Measurements from ENCODE around the gene STPG1.

STPG1 gene

DNA sequence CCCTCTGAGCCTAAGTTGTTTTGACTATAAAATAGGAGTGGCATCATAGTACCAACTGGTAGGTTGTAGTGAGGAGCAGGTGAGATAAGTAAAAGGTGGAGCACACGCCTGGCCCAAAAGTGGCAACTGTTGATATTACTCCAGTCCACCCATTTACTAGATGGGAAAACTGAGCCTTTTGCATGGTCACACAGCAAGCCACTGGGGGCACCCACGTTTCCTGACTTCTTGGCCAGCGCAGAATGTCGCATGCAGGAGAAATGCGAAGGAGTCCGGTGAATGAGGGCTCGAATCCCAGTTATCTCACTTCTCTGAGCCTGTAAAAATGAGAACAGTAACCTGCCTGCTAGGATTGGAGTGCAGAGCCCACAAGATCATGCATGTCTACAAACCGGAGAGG lies 73.6 kb downstream of the STPG1 start:
- DNase-seq = no peak

GRCh38 chr1:24338447-24338846 lies 75.1 kb downstream of the STPG1 start:
- DNase-seq = no peak

DNA sequence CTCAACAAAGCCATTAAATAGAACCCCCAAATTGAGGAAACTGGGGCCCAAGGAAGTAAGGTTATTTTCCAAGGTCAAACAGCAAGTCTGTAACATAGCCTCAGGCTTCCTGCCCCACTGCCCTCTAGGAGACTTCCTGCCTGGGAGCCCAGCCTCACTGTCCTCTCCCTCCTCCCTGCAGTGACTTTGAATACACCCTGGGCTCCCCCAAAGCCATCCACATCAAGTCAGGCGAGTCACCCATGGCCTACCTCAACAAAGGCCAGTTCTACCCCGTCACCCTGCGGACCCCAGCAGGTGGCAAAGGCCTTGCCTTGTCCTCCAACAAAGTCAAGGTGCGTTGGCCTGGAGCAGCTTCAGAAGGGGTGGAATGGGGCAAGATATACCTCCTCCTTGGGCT lies 76.1 kb downstream of the STPG1 start:
- DNase-seq = no peak

- DNase-seq = no peak
Measured at GRCh38 chr1:24336075-24336474, 77.5 kb downstream of the STPG1 start.

DNA sequence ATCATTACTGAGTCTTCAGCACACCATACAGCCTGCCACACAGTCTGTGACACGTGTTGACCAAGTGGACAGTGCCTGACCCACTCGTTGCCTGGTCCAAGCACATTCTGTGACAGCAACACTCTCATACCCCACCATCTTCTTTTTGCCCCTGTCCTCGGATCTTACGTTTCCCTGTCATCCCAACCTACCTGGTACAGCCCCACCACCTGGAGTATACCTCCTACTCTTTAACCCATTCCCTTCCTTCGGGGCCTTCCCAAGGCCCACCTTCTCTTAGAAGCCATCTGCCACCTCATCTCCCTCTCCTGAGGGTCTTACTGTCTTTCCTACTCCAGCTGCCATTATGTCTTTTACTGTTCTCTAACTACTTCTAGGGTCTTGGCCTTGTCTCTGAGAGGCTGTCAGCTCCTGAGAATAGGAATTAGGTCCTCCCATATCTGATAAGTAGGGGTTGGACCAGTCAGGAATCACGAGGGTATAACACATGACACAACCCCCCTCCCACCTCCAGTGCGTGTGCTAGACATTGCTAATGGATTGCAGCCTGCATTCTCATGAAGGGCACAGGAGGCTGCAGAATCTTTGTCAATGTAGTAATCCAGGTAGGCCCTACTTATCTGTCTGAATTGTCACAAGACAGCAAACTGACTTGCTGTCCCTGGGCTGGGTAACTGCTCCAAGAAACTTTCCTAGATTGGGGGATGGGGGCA lies 81.5 kb downstream of the STPG1 start:
- DNase-seq = no peak

DNA sequence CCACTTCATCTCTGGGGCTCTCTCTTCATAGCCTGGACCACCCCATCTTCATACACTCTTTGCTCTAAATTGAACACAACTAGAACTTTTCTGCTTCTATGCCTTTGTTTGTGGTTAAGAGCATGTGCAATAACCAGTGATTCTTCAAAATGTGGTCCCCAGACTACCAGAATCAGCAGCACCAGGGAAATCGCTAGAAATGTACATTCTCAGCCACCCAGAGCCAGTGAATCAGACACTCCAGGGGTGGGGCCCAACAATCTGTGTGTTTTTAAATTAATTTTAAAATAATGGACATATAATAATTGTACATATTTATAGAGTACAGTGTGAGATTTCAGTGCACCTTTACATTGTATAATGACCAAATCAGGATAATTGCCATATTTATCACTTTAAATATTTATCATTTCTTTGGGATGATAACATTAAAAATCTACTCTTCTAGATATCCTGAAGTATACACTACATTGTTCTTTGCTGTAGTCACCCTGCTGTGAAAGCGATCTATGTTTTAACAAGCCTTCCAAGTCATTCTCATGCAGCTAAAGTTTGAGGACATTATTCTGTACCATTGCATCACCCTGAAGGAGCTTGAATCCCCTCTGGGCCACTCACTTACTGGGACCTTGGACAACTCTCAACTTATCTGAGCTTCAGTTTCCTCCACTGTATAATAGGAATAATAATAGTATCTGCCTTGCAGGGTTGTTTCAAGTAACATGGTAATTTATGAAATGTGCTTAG lies 83.6 kb downstream of the STPG1 start:
- no peak for DNase-seq

DNA sequence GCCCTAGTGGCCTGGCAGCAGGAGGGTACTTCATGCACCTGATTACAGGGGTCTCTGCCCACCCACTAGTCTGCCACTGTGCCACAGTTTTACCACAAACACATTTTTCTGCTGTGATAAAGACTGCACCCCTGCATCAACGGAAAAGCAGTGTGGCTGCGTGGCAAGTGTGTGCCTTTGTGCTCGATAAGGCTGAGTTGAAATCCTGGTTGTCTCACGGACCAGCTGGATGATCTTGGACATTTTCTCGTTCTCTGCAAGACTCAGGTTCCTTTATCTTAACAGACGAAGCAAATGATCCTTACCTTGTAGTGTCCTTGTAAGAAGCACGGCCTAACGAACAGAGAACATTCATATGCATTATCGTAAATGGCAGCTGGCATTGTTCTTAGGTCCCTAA lies 84.3 kb downstream of the STPG1 start:
- no peak for DNase-seq

DNA sequence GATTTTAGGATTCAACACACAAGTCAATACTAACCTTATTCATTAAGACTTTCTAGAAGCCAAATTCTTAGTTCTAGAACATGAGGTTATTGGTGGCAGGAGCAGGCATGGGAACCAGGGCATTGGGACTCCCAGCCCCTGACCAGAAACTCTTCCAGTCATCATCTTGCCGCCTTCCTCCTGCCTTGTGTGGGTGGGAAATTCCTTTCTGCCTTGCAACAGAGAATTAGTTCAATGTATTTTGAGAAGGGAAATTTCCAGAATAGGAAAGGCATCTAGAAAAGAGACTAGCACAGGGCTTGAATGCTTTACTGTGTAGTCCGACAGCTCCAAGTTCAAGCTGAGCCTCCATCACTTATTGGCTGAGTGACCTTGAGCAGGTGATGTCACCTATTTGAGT lies 85.7 kb downstream of the STPG1 start:
- no peak for DNase-seq

DNA sequence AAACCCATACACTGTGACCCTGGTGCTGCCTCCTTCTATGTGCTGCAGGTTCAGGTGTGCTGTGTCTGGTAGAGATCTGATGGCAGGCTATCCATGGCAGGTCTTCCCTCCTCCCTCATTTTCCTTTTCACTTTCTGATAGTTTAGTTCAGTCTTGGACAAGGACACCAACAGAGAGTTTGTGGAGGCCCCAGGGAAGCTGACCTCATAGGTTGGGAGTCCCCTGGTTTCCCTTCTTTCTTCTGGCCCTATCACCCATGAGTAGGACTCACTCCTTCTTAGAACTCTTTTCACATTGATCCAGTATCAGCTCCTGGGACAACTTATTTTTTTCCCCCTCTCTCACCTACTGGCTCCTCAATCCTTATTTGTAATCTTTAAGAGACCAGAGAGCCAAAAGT lies 86.1 kb downstream of the STPG1 start:
- no peak for DNase-seq

DNA sequence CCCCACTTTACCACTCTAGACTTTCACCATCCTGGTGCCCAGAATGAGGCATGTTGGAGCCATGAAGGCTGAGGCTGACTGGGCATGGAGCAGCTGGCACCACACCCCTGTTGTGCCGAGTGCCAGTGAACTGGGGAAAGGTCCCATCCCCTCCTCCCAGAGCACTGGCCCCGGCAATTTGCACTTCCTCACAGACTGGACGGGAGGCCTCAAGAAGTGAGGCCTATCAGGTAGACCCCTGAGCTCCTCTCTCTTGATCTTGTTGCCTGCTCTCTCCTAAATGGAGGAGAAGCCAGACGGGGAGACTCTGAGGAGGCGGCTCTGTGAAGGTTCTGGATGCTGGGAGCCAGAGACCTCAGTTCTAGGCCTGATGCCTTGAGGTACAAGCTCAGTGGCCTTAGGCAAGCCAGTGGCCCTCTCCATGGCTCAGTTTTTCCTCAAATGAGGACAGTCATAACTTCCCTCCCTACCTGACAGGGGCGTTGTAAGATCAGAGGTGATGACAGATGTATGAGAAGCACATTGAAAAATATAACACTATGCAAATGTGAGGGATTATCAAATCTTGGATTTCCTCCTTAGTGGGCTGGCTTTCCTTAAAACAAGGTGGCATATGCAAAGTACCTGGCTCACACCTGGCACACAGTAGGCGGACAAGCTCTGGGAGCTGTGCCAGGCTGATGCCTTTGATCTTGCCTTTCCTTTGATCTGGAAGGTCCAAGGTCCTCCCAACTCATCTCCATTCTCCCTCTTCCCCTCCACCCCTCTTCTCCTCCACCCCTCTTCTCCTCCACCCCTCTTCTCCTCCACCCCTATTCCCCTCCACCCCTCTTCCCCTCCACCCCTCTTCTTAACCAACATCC lies 87.8 kb downstream of the STPG1 start:
- DNase-seq = no peak

DNA sequence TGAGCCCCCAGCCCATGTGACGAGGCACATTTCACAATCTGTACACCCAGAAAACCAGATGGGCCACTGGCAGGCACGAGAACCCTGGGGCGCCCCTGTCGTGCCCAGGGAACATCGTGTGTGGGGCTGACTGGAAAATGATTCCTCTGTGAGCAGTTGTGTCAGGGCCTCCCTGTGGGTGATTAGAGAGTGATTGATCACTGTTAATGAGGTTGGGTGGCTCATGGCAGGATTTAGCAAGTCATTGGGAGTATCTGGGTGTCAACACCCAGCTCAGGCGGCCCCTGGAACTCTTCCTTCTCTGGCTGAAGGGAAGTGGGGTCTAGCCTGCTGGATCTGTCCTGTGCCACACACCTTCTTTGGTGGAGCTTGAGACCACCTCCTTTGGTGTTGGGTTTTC lies 88.7 kb downstream of the STPG1 start:
- no peak for DNase-seq

DNA sequence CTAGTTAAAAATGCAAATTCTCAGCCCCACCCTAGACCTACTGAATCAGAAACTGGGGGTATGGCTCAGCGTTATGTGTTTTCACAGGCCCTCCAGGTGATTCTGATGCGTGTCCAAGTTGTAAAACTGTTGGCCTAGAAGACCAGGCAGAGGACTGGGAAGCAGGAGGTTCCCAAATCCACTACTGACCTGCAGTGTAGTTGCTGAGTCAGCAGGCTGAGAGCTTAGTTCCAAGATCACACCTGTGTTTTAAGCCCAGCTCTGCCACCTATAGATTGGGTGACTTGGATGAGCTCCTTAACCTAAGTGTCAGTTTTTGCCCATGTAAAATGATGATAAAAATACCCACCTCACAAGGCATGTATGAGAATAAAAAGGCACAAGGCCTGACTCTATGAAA lies 90.3 kb downstream of the STPG1 start:
- DNase-seq = no peak

DNA sequence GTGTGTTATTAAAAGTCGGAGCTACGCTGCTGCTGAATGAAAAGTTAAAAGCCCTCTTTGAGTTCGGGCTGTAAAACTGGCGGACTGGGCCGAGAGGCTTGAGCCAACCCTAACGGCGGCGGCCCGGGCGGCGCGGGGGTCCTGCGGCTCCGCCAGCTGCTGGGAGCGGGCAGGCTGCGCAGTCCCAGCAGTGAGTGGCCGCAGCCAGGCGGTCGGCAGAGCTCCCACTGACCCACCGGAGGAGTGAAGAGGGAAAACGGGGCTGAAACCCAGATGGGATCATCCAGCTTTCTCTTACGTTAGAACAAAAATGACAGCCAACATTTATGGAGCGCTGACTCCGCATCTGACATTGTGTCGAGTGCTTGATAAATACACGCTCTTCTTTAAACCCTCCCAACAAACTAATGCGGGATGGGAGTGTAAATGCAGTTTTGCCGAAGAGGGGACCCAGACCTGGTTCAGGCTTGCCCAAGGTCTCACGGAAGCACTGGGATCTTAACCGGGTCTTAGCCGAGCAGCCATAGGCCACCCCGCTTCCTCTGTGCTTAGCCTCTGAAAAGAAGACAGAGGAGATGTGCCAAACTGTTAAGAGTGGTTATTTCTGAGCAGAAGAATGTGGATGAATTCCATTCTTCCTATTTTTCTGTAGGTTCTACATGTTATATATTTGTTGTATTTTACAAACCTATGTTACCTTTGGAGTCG lies 91.0 kb downstream of the STPG1 start:
- no peak for DNase-seq

DNA sequence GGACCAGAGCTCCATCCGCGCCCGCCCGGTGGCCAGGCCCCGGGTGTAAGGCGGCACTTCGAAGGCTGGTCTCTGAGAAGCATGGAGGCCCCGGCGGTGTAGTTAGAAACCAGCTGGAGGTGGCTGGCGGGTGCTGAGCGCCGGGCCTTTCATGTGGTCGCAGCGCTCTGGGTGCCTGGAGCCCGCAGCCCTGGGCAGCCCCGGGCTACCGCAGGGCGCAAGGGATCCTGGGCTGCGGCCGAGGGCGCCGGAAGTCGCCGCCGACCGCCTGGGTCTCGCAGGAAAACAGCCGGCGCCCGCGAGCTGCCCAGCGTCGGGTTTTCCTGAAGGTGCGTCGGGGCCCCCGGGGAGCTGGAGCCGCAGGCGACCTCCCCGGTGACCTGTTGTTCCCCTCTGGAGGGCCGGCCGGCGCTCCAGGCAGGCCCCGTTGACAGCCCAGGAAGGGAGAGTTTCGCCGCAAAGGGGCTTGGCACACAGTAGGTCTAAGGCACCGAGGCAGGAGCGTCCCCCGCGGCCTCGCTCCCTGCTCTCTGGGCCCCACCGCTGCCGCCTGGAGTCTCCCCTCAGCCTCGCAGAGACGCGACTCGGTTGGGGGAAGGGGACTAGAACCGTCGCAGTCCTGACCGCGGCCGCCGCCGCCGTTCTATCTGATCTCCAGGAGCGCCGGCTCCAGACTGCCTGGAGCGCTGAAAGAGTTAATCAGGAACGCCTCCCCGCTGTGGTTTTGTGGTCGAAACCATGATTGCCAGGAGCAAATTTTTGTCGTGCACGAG lies 91.7 kb downstream of the STPG1 start:
- peak; percentile 53 to 56 for DNase-seq

GRCh38 chr1:24321126-24321525 lies 92.5 kb downstream of the STPG1 start:
- DNase-seq = no peak

- no peak for DNase-seq
Measured at GRCh38 chr1:24319962-24320361, 93.6 kb downstream of the STPG1 start.

DNA sequence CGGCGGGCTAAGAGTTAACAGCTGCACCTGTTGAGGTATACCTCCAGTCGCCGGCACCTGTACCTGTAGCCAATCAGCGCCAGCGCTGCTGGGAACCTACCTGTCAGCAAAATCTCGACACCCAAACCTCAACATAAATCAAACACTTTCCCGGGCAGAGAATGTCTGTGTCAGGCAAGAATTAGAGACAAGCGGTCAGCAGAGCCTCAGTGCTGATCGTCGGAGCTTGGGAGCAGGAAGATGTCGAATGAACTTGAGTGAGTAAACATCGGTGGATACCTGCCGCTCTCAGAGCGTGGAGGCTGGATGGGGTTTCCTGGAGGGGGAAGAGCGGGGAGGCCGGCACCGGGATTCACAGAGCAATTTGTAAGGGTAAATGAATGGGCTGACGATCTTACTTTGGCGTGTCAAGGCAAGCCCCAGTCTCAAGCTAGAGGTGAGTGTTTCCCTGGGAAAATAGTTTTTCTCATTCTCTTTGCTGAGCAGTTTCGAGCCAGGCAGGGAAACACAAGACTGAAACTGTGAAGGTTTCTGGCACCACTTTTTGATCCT lies 94.2 kb downstream of the STPG1 start, which contains the start of gene GRHL3:
Gene GRHL3 (plus strand): TSS at position 46 of the 552 bp plus-strand sequence. CDS start 195 bp downstream, at position 241.
- DNase-seq = no peak

DNA sequence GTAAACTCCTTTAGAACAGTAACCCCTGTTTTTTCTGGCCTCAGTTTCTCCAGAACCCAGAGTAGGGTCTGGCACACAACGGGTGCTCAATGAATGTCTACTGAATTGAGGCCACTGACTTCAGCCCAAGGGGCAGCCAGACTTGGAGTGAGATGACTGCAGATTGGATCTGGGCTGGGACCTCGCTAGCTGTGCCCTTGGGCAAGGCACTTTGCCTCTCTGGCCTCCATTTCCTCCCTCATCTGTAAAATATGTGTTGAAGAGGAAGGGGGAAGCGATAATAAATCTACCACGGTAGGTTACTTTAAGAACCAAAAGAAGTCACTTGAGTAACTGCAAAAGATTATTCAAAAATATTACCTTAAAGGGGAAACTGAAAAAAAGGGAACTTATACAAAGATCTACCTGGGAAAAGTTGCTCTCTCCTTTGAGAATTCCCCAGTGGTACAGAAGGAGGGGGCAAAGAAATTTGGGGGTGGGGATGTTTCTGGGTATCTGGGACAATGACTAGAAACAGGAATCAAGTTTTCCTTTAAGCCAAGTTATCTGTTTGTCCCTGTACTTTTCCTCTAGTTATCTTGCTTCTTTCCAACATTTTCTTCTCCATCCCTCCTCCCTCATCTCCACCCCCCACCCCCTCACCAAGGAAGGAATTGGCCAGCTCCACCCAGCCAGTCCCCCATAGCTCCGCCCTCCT lies 94.8 kb downstream of the STPG1 start:
- DNase-seq = no peak

GRCh38 chr1:24317956-24318614 lies 95.5 kb downstream of the STPG1 start:
- DNase-seq = no peak

DNA sequence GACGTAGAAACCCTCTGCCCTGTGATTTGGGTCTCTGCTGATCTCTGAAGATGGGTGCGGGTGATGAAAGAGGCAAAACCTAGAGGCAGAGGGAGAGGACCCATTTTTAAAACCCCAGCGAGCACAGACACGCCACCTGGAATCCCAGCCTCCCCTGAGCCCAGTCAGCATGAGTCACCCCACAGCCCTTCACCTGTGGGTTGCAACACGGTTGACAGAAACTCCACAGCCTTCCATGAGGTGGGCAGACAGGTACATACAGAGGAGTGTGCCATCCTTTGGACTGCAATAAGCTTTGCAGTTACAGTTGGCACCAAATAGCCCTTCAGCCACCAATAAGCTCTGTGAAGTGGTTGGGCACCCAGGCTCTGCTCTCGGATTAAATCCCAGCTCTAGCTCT lies 96.5 kb downstream of the STPG1 start:
- no peak for DNase-seq

- DNase-seq = no peak
Measured at GRCh38 chr1:24316645-24317044, 96.9 kb downstream of the STPG1 start.
